ENCODE measurements around the gene FOXL2NB.

FOXL2NB gene

DNA sequence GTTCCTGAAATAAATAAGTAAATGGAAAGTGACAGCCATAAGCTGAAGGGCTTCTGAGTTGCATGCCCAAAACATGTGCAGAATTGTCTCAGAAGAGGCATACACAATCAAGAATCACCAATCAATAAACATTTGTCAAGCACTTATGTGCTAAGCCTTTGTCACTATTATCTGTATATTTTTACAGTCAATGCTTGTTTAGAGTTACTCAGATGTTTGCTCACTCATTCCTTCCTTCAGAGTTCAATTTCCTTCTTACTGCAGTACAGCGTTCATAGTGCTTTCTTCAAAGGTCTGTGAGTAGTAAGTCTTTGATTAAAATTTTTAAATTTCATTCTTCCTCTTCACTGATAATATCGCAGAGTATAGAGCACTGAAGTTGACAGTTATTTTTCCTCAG, 17.2 kb downstream of the FOXL2NB start:
- Histone ChIP-seq H3K36me3 (ENCODE audit: control insufficient read depth, insufficient read depth, low read length) (no peaks in the 10 kb centered on the region), H3K4me3 (replicated peaks; ENCODE audit: low read depth, low read length) (no peak overlapping the region), H3K27me3 (replicated peaks; ENCODE audit: control insufficient read depth, insufficient read depth, low read length) (peaks cover 2% of the 10 kb centered on the region)
- DNase-seq (ENCODE audit: extremely low read depth, insufficient read length), result no peak
- TF ChIP-seq, protein P1, sequence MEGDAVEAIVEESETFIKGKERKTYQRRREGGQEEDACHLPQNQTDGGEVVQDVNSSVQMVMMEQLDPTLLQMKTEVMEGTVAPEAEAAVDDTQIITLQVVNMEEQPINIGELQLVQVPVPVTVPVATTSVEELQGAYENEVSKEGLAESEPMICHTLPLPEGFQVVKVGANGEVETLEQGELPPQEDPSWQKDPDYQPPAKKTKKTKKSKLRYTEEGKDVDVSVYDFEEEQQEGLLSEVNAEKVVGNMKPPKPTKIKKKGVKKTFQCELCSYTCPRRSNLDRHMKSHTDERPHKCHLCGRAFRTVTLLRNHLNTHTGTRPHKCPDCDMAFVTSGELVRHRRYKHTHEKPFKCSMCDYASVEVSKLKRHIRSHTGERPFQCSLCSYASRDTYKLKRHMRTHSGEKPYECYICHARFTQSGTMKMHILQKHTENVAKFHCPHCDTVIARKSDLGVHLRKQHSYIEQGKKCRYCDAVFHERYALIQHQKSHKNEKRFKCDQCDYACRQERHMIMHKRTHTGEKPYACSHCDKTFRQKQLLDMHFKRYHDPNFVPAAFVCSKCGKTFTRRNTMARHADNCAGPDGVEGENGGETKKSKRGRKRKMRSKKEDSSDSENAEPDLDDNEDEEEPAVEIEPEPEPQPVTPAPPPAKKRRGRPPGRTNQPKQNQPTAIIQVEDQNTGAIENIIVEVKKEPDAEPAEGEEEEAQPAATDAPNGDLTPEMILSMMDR (IDR thresholded peaks at IDR 0.05; ENCODE audit: insufficient read depth, low read length, poor library complexity, severe bottlenecking), result no peak

DNA sequence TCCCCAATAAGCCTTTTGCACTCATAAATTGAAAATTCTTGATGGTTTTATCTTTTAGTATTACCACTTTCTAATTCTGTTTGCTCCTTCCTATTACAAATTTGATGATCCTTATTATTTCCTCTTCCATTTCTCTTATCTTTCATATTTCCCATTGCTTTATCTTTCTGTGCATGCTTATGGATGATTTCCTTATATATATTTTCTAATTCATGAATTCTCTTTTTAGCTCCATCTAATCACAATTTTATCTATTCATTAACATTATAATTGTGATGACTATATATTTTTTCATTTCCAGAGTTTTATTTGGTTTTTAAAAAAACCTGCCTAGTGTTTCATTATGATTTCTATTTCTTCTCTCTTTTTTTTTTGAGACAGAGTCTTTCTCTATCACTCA, 17.9 kb downstream of the FOXL2NB start:
- no peak overlapping the region for H3K4me3 ChIP-seq (replicated peaks; ENCODE audit: low read depth, low read length)
- peaks cover 2% of the 10 kb centered on the region for H3K27me3 ChIP-seq (replicated peaks; ENCODE audit: control insufficient read depth, insufficient read depth, low read length)
- DNase-seq (ENCODE audit: extremely low read depth, insufficient read length), result no peak
- no peaks in the 10 kb centered on the region for H3K36me3 ChIP-seq (ENCODE audit: control insufficient read depth, insufficient read depth, low read length)
- TF ChIP-seq, protein P1 (IDR thresholded peaks at IDR 0.05; ENCODE audit: insufficient read depth, low read length, poor library complexity, severe bottlenecking), result no peak

DNA sequence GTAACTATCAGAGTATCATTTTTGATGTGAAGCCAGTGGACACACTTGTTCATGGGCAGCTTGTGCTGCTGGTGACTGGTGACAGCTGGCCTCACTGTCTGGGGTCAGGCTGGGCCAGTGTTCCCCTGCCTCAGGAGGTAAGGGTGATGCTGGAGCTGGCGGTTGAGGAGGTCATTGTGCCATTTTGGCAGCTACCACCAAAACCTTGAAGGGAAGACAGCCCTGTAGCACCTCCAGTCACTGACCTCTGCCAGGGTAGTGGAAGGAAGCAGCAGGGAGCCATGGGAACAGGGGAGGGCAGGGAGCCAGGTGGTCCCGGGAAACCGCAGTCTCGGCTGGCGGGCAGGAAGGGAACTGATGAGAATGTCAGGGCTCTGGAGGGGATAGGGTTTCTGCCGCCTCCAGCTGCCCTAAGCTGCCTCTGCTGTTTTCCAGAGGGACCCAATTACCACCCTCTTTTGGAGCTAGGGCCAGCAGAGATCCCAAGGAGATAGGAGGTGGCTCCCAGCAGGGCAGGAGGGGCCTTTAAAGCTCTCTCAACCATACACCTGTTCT, 24.8 kb downstream of the FOXL2NB start:
- H3K27me3 ChIP-seq (replicated peaks; ENCODE audit: control insufficient read depth, insufficient read depth, low read length), result no peaks in the 10 kb centered on the region; the same call in 1 of the 2 replicates
- DNase-seq (ENCODE audit: extremely low read depth, insufficient read length), result no peak
- TF ChIP-seq, protein P1 (IDR thresholded peaks at IDR 0.05; ENCODE audit: insufficient read depth, low read length, poor library complexity, severe bottlenecking), result no peak

DNA sequence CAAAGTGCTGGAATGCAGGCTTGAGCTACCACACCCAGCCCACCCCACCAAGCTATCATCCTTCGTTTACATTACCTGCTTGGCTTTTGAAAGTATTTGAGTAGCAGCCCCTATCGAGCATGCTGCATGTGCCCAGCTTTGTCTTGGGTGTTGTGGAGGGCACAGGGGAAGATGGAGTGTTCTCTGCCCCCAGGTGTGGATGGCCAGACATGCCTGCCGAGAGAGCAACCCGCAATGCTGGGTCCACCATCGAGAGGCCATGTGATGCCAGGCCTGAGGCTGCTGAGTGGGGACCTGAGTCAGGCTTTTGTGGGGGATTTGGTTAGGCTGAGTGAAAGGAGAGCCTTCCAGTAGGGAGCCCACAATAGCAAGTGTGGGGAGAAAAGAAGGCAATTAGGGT, 25.9 kb downstream of the FOXL2NB start:
- H3K27me3 ChIP-seq (replicated peaks; ENCODE audit: control insufficient read depth, insufficient read depth, low read length), result no peaks in the 10 kb centered on the region; the same call in 1 of the 2 replicates
- no peaks in the 10 kb centered on the region for H3K36me3 ChIP-seq (ENCODE audit: control insufficient read depth, insufficient read depth, low read length)
- H3K4me3 ChIP-seq (replicated peaks; ENCODE audit: low read depth, low read length), result no peak overlapping the region
- TF ChIP-seq, protein P1 (IDR thresholded peaks at IDR 0.05; ENCODE audit: insufficient read depth, low read length, poor library complexity, severe bottlenecking), result no peak
- DNase-seq (ENCODE audit: extremely low read depth, insufficient read length), result no peak

More for the DNA sequence above, 24.8 kb downstream of the FOXL2NB start:
- no peak overlapping the region for H3K4me3 ChIP-seq (replicated peaks; ENCODE audit: low read depth, low read length)
- H3K36me3 ChIP-seq (ENCODE audit: control insufficient read depth, insufficient read depth, low read length), result no peaks in the 10 kb centered on the region

DNA sequence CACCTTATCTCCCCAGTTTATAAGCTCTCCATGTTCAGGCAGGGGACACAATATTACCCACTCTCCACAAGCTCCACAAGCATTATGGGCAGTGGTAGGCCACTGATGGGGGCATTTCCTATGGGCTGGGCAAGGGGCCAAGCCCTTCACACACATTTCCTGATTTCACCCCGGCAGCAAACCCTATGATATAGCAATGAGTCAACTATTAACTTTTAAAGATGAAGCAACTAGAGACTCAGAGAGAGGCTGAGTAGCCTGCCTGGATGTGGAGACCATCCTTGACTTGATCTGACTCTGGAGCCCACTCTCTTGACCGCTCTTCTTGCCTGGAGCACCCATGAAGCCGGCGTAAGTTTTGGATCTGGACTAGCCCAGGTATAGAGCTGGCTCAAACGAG, 27.4 kb downstream of the FOXL2NB start:
- Histone ChIP-seq H3K27me3 (replicated peaks; ENCODE audit: control insufficient read depth, insufficient read depth, low read length) (no peaks in the 10 kb centered on the region; the same call in 1 of the 2 replicates), H3K4me3 (replicated peaks; ENCODE audit: low read depth, low read length) (no peak overlapping the region), H3K36me3 (ENCODE audit: control insufficient read depth, insufficient read depth, low read length) (no peaks in the 10 kb centered on the region)
- no peak for DNase-seq (ENCODE audit: extremely low read depth, insufficient read length)
- TF ChIP-seq, protein P1 (IDR thresholded peaks at IDR 0.05; ENCODE audit: insufficient read depth, low read length, poor library complexity, severe bottlenecking), result no peak

DNA sequence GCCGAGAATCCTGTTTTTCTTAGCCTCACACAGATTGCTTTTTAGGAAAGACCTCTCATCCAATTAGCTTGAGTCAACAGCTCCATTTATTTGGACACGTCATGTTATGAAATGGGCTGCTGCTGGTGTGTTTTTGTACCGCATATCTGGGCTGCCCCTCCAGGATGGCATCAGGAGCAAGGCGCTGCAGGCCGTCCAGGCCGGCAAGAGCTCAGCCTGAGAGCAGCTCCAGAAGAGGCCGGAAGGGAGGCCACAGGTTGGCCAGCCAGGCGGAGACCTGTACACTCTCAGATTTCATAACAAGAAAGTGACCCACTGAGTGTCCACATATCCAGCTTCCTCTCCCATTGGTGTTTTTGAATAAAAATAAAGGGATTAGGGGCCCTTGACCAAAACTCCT, 28.3 kb downstream of the FOXL2NB start:
- no peak overlapping the region for H3K4me3 ChIP-seq (replicated peaks; ENCODE audit: low read depth, low read length)
- H3K27me3 ChIP-seq (replicated peaks; ENCODE audit: control insufficient read depth, insufficient read depth, low read length), result no peaks in the 10 kb centered on the region; the same call in 1 of the 2 replicates
- TF ChIP-seq, protein P1 (IDR thresholded peaks at IDR 0.05; ENCODE audit: insufficient read depth, low read length, poor library complexity, severe bottlenecking), result no peak
- DNase-seq (ENCODE audit: extremely low read depth, insufficient read length), result no peak
- H3K36me3 ChIP-seq (ENCODE audit: control insufficient read depth, insufficient read depth, low read length), result no peaks in the 10 kb centered on the region
